HG03469 (cell line): ENCODE data around the gene USP5.

Experiments used
- ATAC-seq: cut with Tn5 transposase; IDR thresholded peaks from one replicate; pipeline ENCODE4 v1.9.1; 2021; ENCODE audit warnings: mild to moderate bottlenecking, moderate library complexity, moderate number of reproducible peaks; ENCODE audit not compliant: unreplicated experiment

The USP5 gene

GRCh38 chr12:6825398-6826124 lies 26.4 kb upstream of the USP5 start:
- ATAC-seq: no peak

- ATAC-seq: no peak
These were observed 25.7 kb upstream of the USP5 start for GRCh38 chr12:6826125-6826733.

- no peak for ATAC-seq
These were observed 25.1 kb upstream of the USP5 start for GRCh38 chr12:6826734-6827436.

DNA sequence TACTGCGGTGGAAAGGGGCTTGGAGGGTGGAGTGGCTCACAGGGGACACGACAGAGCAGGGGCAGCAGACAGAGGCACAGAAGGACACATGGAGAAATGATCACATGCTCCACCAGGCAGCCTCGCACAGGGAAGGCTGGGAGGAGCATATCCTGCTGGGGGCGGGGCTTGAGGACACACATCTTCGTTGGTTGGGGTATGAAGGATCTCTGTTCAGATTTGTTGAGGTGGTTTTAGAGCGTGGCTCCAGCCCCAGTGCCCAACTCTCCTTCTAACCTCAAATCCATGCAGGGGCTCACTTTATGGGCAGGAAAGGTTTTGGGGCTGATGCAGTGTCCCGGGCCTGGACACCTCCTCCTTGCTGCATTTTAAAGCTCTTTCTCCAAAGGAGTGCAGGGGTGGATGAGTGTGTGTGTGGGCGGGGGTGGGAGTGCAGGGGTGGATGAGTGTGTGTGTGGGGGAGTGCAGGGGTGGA lies 24.5 kb upstream of the USP5 start:
- ATAC-seq: no peak

DNA sequence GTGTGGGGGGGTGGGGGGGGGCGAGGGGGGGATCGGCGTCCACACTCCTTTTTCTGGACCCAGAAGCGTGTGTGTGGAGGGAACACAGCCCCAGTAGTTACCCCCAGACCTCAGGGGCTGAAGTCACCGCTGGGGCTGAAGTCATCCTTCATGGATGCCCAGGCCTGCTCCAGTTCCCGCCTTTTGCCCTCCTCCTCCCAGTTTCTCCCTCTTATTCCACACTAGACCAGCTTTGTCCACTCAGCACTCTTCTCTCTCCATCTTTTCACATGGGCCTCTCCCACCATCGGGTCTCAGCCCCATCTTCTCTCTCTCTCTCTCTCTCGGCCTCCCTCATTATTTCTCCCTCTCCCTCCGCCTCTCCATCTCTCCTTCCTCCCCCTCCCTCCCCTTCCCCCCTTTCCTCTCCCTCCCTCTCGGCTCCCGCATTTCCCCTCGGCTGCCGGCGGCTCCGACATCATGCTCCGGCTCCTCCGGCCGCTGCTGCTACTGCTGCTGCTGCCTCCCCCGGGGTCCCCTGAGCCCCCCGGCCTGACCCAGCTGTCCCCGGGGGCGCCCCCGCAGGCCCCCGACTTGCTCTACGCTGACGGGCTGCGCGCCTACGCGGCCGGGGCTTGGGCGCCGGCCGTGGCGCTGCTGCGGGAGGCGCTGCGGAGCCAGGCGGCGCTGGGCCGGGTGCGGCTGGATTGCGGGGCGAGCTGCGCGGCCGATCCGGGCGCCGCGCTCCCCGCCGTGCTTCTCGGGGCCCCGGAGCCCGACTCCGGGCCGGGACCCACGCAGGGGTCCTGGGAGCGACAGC lies 23.8 kb upstream of the USP5 start, which contains the start of gene P3H3:
Gene P3H3 (plus strand): TSS at position 426 of the 799 bp plus-strand sequence. CDS start 34 bp downstream, at position 460.
- no peak for ATAC-seq

- no peak for ATAC-seq
These were observed 23.0 kb upstream of the USP5 start for GRCh38 chr12:6828781-6829535.

GRCh38 chr12:6829536-6830220 lies 22.3 kb upstream of the USP5 start:
- no peak for ATAC-seq

DNA sequence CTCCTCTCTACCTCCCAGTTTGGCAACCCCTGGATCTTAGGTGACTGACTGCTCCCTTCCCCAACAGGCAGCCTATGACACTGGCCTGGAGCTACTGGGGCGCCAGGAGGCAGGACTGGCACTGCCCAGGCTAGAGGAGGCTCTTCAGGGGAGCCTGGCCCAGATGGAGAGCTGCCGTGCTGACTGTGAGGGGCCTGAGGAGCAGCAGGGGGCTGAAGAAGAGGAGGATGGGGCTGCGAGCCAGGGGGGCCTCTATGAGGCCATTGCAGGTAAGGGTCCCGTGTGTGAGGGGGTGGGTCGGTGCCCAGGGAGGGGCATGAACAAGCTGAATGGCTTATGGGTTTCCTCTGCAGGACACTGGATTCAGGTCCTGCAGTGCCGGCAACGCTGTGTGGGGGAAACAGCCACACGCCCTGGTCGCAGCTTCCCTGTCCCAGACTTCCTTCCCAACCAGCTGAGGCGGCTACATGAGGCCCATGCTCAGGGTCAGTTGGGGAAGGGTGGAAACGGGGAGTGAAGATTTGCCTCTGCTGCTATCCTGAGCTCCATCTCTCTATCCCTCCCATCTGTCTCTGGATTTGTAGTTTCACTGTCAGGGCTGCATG lies 21.6 kb upstream of the USP5 start:
- no peak for ATAC-seq

- no peak for ATAC-seq
These were observed 21.0 kb upstream of the USP5 start for GRCh38 chr12:6830999-6831398.

- ATAC-seq: no peak
These were observed 20.4 kb upstream of the USP5 start for GRCh38 chr12:6831450-6831995.

DNA sequence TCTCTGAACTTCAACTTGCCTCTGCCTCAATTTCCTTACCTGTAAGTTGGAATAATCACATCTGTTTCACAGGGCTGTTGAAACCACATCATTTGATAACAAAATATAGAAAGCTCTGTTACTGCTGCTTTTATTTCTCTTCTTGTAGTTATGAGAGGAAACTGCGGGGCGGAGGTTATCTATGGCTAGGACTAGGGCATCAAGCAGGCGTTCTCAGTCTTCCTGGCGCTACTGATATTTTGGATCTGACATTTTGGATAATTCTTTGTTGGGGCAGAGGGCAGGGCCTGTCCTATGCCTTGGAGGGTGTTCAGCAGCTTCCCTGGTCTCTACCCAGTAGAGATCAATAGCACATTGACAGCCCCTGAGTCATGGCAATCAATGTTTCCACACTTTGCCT lies 19.8 kb upstream of the USP5 start:
- no peak for ATAC-seq

DNA sequence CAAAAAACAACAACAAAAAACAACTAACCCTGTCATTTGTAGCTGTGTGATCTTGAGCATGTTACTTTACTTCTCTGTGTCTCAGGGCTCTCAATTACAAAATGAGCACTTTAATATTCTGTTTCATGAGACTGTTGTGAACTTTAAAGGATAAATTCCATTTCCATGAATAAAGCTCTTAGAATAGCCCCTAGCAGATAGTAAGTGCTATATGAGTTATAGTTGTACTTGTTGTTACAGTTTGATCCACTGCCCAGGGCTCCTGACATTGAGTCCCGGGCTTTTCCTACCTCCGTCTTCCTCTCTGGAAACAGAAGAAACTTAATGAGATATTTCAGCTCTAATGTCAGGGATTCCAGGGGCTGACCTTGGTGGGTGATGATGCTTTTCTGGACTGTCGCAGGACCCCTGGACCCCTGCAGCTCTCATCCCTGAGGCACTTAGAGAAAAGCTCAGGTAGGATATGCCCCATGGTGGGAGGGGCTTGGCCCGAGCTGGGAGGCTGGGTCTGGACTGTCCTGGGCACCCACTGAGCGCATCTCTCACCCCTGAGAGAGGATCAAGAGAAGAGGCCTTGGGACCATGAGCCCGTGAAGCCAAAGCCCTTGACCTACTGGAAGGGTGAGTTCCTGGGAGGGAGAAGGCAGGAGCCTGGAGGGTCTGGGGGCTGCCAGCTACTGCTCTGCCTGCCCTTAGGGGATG lies 18.6 kb upstream of the USP5 start:
- no peak for ATAC-seq

GRCh38 chr12:6834254-6834653 lies 17.7 kb upstream of the USP5 start:
- ATAC-seq: no peak

DNA sequence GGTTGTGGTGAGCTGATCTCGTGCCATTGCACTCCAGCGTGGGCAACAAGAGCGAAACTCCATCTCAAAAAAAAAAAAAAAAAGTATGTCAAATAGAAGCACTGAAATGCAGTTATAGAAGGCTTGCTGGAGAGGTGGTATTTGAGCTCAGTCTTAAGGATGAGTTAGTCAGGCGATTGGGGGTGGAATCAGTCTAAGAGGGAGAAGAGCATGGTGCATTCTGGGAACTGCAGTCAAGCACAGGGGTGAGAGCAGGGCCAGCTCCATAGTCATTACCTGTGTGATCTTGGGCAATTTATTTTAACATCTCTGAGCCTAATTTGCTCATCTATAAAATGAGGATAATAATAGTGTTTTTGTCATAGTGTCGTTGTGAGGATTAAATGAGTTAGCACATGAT lies 17.1 kb upstream of the USP5 start:
- no peak for ATAC-seq

GRCh38 chr12:6836851-6837250 lies 15.1 kb upstream of the USP5 start:
- no peak for ATAC-seq

DNA sequence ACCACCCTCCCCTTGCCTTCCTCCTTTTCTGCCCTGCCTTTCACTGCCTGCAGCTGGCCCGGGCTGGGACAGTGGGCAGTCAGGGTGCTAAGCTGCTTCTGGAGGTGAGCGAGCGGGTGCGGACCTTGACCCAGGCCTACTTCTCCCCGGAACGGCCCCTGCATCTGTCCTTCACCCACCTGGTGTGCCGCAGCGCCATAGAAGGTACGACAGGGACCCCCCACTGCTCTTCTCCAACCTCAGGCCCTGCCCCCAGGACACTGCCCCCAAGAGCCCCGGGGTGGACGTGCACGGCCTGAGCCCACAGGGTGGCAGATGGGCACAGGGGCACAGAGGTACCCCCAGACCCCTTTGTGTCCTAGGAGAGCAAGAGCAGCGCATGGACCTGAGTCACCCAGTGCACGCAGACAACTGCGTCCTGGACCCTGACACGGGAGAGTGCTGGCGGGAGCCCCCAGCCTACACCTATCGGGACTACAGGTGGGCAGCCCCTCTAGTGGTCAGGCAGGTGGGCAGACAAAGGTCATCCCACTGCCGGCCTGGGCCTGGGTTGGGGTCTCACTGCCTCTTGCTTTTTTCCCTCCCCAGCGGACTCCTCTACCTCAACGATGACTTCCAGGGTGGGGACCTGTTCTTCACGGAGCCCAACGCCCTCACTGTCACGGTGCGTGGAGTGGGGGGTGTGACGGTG lies 14.4 kb upstream of the USP5 start:
- no peak for ATAC-seq

DNA sequence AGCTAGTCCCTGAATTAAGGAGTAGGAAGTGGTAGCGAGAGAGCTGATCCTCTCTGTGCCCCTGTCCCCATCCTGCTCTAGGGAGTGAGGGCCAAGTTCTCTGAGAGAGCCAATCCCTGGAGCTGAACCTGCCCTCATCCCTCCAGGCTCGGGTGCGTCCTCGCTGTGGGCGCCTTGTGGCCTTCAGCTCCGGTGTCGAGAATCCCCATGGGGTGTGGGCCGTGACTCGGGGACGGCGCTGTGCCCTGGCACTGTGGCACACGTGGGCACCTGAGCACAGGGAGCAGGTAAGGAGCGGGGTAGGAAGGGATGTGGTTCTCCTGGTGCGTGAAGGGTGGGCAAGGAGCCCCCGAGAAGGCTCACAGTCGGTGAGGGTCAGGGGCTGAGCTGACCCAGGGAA lies 13.1 kb upstream of the USP5 start:
- ATAC-seq: no peak
